IPS-18a (cell line): Measurements from ENCODE around the gene ALLC.

Experiments
- H3K27ac ChIP-seq: one replicate; pipeline ENCODE4 v1.5.1; 2013; ENCODE audit warnings: low read length
- H3K27me3 ChIP-seq: one replicate; pipeline ENCODE4 v1.6.1; 2013; ENCODE audit warnings: mild to moderate bottlenecking, low read length; ENCODE audit not compliant: control insufficient read depth, insufficient read depth
- H3K36me3 ChIP-seq: one replicate; pipeline ENCODE4 v1.6.1; 2013; ENCODE audit warnings: low read depth, low read length; ENCODE audit not compliant: control insufficient read depth
- H3K4me1 ChIP-seq: one replicate; pipeline ENCODE4 v1.6.1; 2013; ENCODE audit warnings: low read depth, low read length; ENCODE audit not compliant: control insufficient read depth
- H3K4me3 ChIP-seq: one replicate; pipeline ENCODE4 v1.5.1; 2013; ENCODE audit warnings: low read length
- H3K9ac ChIP-seq: one replicate; pipeline ENCODE4 v1.6.1; 2013; ENCODE audit warnings: mild to moderate bottlenecking, low read length, moderate library complexity
- H3K9me3 ChIP-seq: one replicate; pipeline ENCODE4 v1.6.1; 2013; ENCODE audit warnings: low read depth, low read length; ENCODE audit not compliant: control insufficient read depth

The ALLC gene

DNA sequence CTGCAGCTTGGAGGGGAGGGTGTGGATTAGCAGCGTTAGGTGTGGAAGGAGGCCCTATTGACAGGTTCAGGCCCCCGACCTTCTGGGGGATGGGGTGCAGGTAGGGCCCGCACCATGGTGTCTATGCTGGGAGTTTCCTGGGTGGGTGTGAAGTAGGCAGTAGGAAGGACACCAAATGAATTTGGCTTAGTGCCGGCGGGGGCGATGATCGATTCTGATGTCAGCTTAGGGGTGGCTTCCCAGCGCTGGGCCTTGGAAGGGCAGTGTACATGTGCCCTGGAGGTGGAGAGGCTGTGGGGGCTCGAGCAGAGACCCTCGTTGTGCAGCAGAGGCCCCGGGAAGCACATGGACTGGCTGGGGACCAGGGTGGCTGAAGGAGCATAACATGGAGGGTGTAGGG lies 67.0 kb downstream of the ALLC start:
- H3K4me1 ChIP-seq, result peaks cover 10% of the 10 kb centered on the region
- no peaks in the 10 kb centered on the region for H3K9me3 ChIP-seq
- H3K36me3 ChIP-seq, result no peaks in the 10 kb centered on the region
- no peaks in the 10 kb centered on the region for H3K27me3 ChIP-seq
- H3K4me3 ChIP-seq, result no peak overlapping the region
- no peak overlapping the region for H3K9ac ChIP-seq
- no peak overlapping the region for H3K27ac ChIP-seq

DNA sequence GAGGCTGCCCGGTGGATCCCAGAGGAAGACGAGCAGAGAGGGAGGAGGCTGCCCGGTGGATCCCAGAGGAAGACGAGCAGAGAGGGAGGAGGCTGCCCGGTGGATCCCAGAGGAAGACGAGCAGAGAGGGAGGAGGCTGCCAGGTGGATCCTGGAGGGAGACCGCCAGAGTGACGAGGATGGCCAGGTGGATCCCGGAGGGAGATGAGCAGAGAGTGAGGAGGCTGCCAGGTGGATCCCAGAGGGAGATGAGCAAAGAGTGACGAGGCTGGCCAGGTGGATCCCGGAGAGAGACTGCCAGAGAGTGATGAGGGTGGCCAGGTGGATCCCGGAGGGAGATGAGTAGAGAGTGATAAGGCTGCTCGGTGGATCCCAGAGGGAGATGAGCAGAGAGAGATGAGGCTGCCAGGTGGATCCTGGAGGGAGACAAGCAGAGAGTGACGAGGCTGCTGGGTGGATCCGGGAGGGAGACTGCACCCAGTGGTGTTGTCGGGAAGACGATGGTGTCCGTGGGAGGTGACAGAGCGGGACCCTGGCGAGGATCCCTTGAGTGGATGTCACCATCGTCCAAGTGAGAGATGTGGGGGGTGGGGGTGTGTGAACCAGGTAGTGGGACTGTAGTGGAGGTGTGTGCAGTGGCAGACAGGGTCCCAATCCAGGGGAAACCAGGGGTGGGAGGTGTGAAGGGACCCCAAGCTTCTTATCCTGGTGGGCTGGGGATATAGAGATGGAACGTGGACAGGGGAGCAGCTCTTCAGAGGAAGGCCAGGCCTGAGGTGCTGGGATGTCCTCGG lies 67.7 kb downstream of the ALLC start:
- Histone ChIP-seq H3K4me3 (no peak overlapping the region), H3K9me3 (no peaks in the 10 kb centered on the region), H3K27me3 (no peaks in the 10 kb centered on the region), H3K27ac (no peak overlapping the region), H3K9ac (no peak overlapping the region), H3K36me3 (no peaks in the 10 kb centered on the region), H3K4me1 (peaks cover 10% of the 10 kb centered on the region)

DNA sequence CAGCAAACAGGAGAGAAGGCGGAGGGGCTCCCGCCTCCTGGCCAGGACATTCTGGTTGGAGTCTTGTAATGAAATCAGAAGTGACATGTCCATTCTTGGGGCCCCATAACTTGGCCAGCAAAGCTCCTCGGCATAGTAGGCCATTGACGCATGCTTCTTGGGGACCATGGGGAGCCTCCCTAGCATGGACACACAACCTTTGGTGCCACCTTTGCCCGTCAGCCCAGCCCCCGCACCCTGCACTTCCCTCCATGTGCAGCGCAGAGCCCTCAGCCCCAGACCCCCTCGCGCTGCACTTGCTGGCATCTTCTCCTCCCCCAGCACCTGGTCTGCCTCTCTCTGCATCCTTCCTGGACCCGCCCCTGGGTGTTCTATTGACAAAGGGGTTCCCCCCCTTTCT lies 68.5 kb downstream of the ALLC start:
- no peaks in the 10 kb centered on the region for H3K36me3 ChIP-seq
- H3K4me3 ChIP-seq, result no peak overlapping the region
- no peaks in the 10 kb centered on the region for H3K9me3 ChIP-seq
- H3K4me1 ChIP-seq, result peaks cover 10% of the 10 kb centered on the region
- H3K9ac ChIP-seq, result no peak overlapping the region
- no peaks in the 10 kb centered on the region for H3K27me3 ChIP-seq
- H3K27ac ChIP-seq, result no peak overlapping the region

DNA sequence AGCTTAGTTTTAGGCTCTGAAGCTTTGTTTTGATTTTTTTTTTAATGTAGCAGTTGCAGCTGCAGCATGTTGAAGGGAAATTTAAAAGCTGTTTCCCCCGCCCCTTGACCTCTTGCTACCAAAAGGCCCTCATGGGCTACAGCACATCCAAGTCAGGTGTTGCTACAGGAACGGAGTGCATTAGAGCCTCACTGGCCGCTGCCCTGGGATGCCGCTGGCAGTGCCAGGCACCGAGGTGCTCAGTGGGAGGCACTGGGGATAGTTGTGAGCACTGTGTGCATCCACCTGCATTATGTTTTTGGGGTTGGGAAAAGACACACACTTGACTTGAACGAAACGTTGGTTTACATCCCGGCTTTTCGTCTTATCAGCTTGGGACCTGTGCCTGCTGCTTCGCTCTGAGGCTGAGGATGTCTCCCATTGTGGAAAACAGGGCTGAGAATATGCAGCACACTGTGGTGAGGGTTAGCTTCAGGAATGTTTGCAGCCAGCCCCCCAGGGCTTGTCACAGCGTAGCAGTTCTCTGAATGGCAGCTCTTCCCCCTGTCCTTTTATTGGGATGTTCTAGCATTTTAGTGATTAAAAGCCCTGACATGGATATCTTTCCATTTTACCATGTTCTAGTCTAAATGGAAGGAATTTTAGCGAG lies 69.5 kb downstream of the ALLC start:
- peak overlapping the region; percentile 47 for H3K4me3 ChIP-seq
- H3K9ac ChIP-seq, result no peak overlapping the region
- H3K36me3 ChIP-seq, result no peaks in the 10 kb centered on the region
- no peaks in the 10 kb centered on the region for H3K27me3 ChIP-seq
- no peaks in the 10 kb centered on the region for H3K9me3 ChIP-seq
- H3K4me1 ChIP-seq, result peaks cover 10% of the 10 kb centered on the region
- no peak overlapping the region for H3K27ac ChIP-seq

DNA sequence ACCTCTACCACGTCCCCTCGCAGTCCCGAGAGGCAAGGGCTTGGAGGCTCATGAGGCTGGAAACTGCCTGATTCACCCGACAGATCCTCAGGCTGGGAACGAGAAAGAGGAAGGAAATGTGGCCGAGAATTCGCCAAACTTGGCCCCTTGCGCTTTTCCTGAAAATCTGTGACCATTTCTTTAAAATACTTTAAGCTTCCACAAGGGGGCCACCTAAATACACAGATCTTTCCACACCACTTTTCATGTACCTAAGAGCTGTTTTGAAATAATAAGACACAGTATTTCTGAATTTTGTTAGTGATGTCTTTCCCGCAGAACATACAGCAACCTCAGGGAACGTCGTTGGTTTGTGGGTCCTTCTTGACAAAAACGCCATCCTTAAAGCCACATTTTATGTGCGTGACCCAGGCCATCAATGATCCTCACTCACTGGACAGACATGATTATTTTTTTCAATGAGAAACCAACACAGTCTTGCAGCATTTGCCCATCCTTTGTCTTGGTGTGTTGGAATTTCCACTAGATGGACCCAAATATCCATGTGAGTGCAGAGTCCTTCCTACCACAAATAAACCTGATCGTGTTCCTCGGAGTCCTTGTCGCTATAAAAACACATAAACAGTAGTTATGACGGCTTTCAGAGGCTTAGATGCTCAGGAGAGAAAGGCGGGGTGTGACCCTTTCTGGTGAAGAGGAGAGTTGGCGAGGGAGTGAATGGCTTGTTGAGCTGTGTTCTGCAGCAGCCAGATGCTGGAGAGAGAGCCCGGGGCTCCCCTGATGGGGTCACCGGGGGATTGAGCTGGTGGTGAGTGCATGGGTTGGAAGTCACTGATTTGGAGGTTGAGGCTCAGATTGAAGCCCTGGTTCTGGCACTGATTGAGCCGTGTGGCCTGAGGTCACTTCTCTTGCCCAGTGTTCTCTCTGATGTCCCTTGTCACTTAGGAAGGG lies 70.4 kb downstream of the ALLC start:
- Histone ChIP-seq H3K9me3 (no peaks in the 10 kb centered on the region), H3K27ac (no peak overlapping the region), H3K9ac (no peak overlapping the region), H3K27me3 (no peaks in the 10 kb centered on the region), H3K4me1 (peaks cover 10% of the 10 kb centered on the region), H3K4me3 (peak overlapping the region; percentile 47), H3K36me3 (no peaks in the 10 kb centered on the region)

GRCh38 chr2:3729055-3729448 lies 71.1 kb downstream of the ALLC start:
- Histone ChIP-seq H3K9ac (no peak overlapping the region), H3K36me3 (no peaks in the 10 kb centered on the region), H3K4me3 (no peak overlapping the region), H3K27ac (no peak overlapping the region), H3K27me3 (no peaks in the 10 kb centered on the region), H3K4me1 (peaks cover 10% of the 10 kb centered on the region), H3K9me3 (no peaks in the 10 kb centered on the region)

- Histone ChIP-seq H3K27ac (no peak overlapping the region), H3K4me3 (no peak overlapping the region)
Measured at GRCh38 chr2:3729786-3730185, 71.8 kb downstream of the ALLC start.

GRCh38 chr2:3730646-3731045 lies 72.6 kb downstream of the ALLC start:
- H3K9ac ChIP-seq, result no peak overlapping the region
- no peak overlapping the region for H3K4me3 ChIP-seq
- H3K27ac ChIP-seq, result no peak overlapping the region
- no peaks in the 10 kb centered on the region for H3K9me3 ChIP-seq
- H3K27me3 ChIP-seq, result no peaks in the 10 kb centered on the region
- H3K36me3 ChIP-seq, result no peaks in the 10 kb centered on the region
- H3K4me1 ChIP-seq, result peaks cover 10% of the 10 kb centered on the region

More at GRCh38 chr2:3729786-3730185, 71.8 kb downstream of the ALLC start:
- Histone ChIP-seq H3K27me3 (no peaks in the 10 kb centered on the region), H3K9ac (no peak overlapping the region), H3K9me3 (no peaks in the 10 kb centered on the region), H3K36me3 (no peaks in the 10 kb centered on the region), H3K4me1 (peaks cover 10% of the 10 kb centered on the region)

- H3K27me3 ChIP-seq, result no peaks in the 10 kb centered on the region
- H3K36me3 ChIP-seq, result no peaks in the 10 kb centered on the region
- no peaks in the 10 kb centered on the region for H3K9me3 ChIP-seq
- H3K4me3 ChIP-seq, result no peak overlapping the region
- no peak overlapping the region for H3K27ac ChIP-seq
- no peak overlapping the region for H3K9ac ChIP-seq
- peaks cover 10% of the 10 kb centered on the region for H3K4me1 ChIP-seq
Measured at GRCh38 chr2:3731829-3732228, 73.8 kb downstream of the ALLC start.

GRCh38 chr2:3736112-3736511 lies 78.1 kb downstream of the ALLC start:
- Histone ChIP-seq H3K27me3 (no peaks in the 10 kb centered on the region), H3K36me3 (no peaks in the 10 kb centered on the region), H3K9ac (no peak overlapping the region), H3K4me1 (no peaks in the 10 kb centered on the region), H3K4me3 (no peak overlapping the region), H3K27ac (no peak overlapping the region), H3K9me3 (no peaks in the 10 kb centered on the region)

DNA sequence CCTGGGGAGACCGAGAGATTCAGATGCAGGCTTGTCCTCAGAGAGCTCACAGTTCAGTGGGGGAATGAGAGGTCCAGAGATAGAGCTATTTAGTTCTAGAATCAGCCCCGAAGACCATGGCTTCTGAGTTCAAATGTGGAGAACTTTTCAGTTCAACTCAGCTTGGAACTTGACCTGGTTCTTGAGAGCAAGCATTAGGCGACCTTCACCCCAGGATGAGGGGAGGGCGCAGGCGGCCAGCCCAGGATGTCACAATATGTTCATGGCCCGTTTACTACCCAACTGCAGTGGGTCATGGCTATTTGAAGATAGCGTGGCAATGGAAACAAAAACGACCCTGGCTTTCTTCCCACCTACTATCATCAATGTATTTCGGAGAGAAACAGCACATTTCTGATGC lies 79.1 kb downstream of the ALLC start:
- H3K9me3 ChIP-seq, result no peaks in the 10 kb centered on the region
- no peaks in the 10 kb centered on the region for H3K36me3 ChIP-seq
- no peaks in the 10 kb centered on the region for H3K4me1 ChIP-seq
- no peaks in the 10 kb centered on the region for H3K27me3 ChIP-seq
- no peak overlapping the region for H3K27ac ChIP-seq
- H3K9ac ChIP-seq, result no peak overlapping the region
- H3K4me3 ChIP-seq, result no peak overlapping the region
